Peyer's patch (tissue), 4 donors: ENCODE data around the gene DDX10.

Experiments used
- CTCF ChIP-seq, 6 experiments: fragments of 450-650 bp in 4 of 6; fragments of 200-600 bp in 2 of 6; sonication (generic) in 1 of 6; IDR thresholded peaks; one replicate each; pipeline ENCODE4 v1.5.1; 2017 to 2019; ENCODE audit warnings: antibody characterized with exemption in 6 of 6, mild to moderate bottlenecking in 3 of 6, moderate library complexity in 1 of 6
- POLR2A ChIP-seq, 2 donors: fragments of 450-650 bp; IDR thresholded peaks; one replicate each; pipeline ENCODE4 v1.5.1; 2017; ENCODE audit warnings: antibody characterized with exemption in 2 of 2, mild to moderate bottlenecking in 2 of 2, moderate library complexity in 2 of 2

DNA sequence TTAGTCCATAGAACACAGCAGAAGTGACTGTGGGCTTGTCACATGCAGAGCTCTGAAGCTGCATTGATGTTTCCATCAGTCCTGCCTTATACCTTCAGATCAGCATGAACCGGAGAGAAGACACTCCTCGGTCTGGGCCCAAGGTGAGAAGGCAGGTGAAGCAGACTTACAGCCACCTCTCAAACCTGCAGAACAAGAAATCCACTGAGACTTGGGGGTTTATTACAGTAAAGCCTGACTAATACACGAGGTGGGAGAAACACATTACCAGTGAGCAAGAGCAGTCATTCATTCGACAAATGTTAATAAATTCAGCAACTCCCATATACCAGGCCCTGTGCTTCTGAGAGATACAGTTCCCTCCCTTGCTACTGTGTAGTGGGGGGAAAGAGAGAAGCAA, 279.0 kb downstream of the DDX10 start:
- no peak for TF ChIP-seq CTCF (IDR thresholded peaks at IDR 0.05)
- TF ChIP-seq POLR2A (IDR thresholded peaks at IDR 0.05): no peak
